Loucy (cell line): ENCODE measurements around the gene MACROD2.

Source experiments
- H2AFZ ChIP-seq: fragments of 200-600 bp; sonication (generic); 2 replicates; pipeline ENCODE4 v1.6.0; 2016; ENCODE audit warnings: antibody characterized with exemption, mild to moderate bottlenecking, low read length, moderate library complexity
- H3F3A ChIP-seq: fragments of 200-600 bp; 2 replicates; pipeline ENCODE4 v1.6.0; 2016; ENCODE audit warnings: antibody characterized with exemption, low read depth, mild to moderate bottlenecking
- H3K27me3 ChIP-seq: fragments of 200-600 bp; sonication (generic); 2 replicates; pipeline ENCODE4 v1.6.1; 2014; ENCODE audit warnings: low read length, mild to moderate bottlenecking; ENCODE audit not compliant: insufficient read depth, poor library complexity, severe bottlenecking
- H3K36me3 ChIP-seq: fragments of 200-600 bp; sonication (generic); 2 replicates; pipeline ENCODE4 v1.6.1; 2016; ENCODE audit warnings: low read length; ENCODE audit not compliant: insufficient read depth
- H3K4me1 ChIP-seq: fragments of 200-600 bp; sonication (generic); 2 replicates; pipeline ENCODE4 v1.5.1; 2014; ENCODE audit warnings: low read length, mild to moderate bottlenecking; ENCODE audit not compliant: insufficient read depth, poor library complexity, severe bottlenecking
- H3K4me2 ChIP-seq: fragments of 200-600 bp; sonication (generic); 2 replicates; pipeline ENCODE4 v1.6.0; 2014; ENCODE audit warnings: antibody characterized with exemption, low read length, low read depth, mild to moderate bottlenecking; ENCODE audit not compliant: poor library complexity, severe bottlenecking
- H3K4me3 ChIP-seq: fragments of 200-600 bp; sonication (generic); 2 replicates; pipeline ENCODE4 v1.5.1; 2014; ENCODE audit warnings: low read length, mild to moderate bottlenecking, mixed read lengths; ENCODE audit not compliant: poor library complexity, severe bottlenecking
- H3K79me2 ChIP-seq: fragments of 200-600 bp; sonication (generic); 2 replicates; pipeline ENCODE4 v1.6.1; 2014; ENCODE audit warnings: low read length; ENCODE audit not compliant: insufficient read depth
- H3K9ac ChIP-seq: fragments of 200-600 bp; sonication (generic); 2 replicates; pipeline ENCODE4 v1.6.0; 2014; ENCODE audit warnings: mild to moderate bottlenecking, low read depth, low read length, moderate library complexity; ENCODE audit not compliant: poor library complexity, severe bottlenecking
- H3K9me2 ChIP-seq: fragments of 200-600 bp; sonication (generic); replicated peaks from 2 replicates; pipeline ENCODE4 v1.6.1; 2016; ENCODE audit warnings: low read depth, low read length, mixed read lengths
- H3K9me3 ChIP-seq: fragments of 200-600 bp; sonication (generic); 2 replicates; pipeline ENCODE4 v1.6.1; 2014; ENCODE audit warnings: mild to moderate bottlenecking, antibody characterized with exemption, low read length, low read depth; ENCODE audit not compliant: insufficient read depth
- H4K20me1 ChIP-seq: fragments of 200-600 bp; sonication (generic); 2 replicates; pipeline ENCODE4 v1.6.0; 2014; ENCODE audit warnings: antibody characterized with exemption, low read length, mild to moderate bottlenecking; ENCODE audit not compliant: insufficient read depth, poor library complexity, severe bottlenecking
- CTCF ChIP-seq: fragments of 200-600 bp; sonication (generic); conservative IDR thresholded peaks from 2 replicates; pipeline ENCODE4 v1.5.1; 2014; ENCODE audit warnings: mild to moderate bottlenecking, antibody characterized with exemption, low read length
- EZH2phosphoT487 ChIP-seq: fragments of 200-600 bp; IDR thresholded peaks from 2 replicates; pipeline ENCODE4 v1.6.1; 2018; ENCODE audit warnings: antibody characterized with exemption, mild to moderate bottlenecking, moderate library complexity, borderline replicate concordance

MACROD2 gene

GRCh38 chr20:15556869-15557268 is 1561.6 kb downstream of the MACROD2 start:
- Histone ChIP-seq H3K9ac (no peak overlapping the region), H3K79me2 (no peaks in the 10 kb centered on the region), H3K36me3 (no peaks in the 10 kb centered on the region), H4K20me1 (no peaks in the 10 kb centered on the region), H3K9me2 (no peaks in the 10 kb centered on the region), H3K27me3 (no peaks in the 10 kb centered on the region), H3K4me2 (no peak overlapping the region), H2AFZ (no peak overlapping the region), H3F3A (no peaks in the 10 kb centered on the region), H3K4me1 (no peaks in the 10 kb centered on the region), H3K4me3 (no peak overlapping the region), H3K9me3 (peaks cover 5% of the 10 kb centered on the region; the same call in 1 of the 2 replicates)
- TF ChIP-seq EZH2phosphoT487 (no peak), CTCF (no peak)

DNA sequence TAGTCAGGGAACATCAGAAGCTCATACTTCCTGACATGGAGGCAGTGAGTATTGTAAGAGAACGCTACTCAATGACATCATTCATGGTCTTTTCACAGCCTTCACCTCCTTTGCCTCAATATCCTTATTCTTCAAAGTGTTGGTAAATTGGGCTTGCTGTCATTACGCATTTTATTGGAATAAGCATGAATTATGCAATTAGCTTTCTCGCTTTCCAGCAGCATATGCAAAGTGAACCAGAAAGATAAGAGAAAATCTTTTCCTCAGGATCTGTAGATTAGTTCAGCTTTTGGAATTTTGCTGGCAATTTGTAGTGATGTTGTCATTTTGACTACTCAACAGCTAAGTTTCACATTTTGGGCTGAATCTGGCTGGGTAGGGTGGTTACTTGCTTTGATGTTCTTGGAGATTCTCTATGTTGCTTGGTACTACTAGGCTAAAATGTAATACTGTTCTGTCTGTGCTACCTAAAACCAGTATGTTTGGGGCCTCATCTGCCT is 1565.8 kb downstream of the MACROD2 start:
- no peak overlapping the region for H3K4me3 ChIP-seq
- H3K4me1 ChIP-seq: no peaks in the 10 kb centered on the region
- H3K9me2 ChIP-seq: no peaks in the 10 kb centered on the region
- H2AFZ ChIP-seq: no peak overlapping the region
- TF ChIP-seq EZH2phosphoT487 (no peak), CTCF (no peak)
- no peak overlapping the region for H3K4me2 ChIP-seq
- H3F3A ChIP-seq: no peaks in the 10 kb centered on the region
- H4K20me1 ChIP-seq: no peaks in the 10 kb centered on the region
- no peaks in the 10 kb centered on the region for H3K79me2 ChIP-seq
- no peaks in the 10 kb centered on the region for H3K9me3 ChIP-seq
- H3K9ac ChIP-seq: no peak overlapping the region
- no peaks in the 10 kb centered on the region for H3K36me3 ChIP-seq
- H3K27me3 ChIP-seq: no peaks in the 10 kb centered on the region

DNA sequence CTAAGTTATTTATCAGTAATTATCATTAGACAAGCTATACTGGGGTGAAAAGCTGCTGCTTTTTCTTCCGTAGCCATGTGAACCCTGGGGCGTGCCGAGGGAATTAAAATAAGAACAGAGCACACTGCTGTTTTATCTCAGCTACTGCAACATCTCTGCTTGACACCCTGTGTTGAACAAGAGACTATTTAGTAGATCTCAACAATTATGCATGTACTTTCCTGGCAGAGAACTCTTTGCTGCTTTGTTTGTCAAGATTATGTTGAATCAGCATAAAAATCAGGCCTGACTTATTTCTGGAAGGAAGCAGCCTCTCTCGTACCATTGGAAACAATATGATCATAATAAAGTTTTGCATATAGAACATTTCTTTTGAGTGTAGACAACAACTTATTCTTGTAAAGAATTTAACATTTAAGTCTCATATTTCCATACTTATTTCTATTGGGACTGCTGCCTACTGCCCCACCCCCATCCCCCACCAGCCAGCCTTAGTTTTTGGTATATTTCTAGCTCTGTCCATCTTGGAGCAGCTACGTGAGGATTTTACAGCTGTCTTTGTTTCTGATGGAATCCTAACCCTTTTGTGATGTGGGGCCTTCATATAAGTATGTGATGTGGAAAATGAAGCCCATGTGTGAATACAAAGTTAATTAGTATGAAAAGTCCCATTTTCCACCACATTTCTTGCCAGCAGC is 1566.5 kb downstream of the MACROD2 start:
- Histone ChIP-seq H4K20me1 (no peaks in the 10 kb centered on the region), H3F3A (no peaks in the 10 kb centered on the region), H2AFZ (no peak overlapping the region), H3K4me3 (no peak overlapping the region), H3K9me2 (no peaks in the 10 kb centered on the region), H3K36me3 (no peaks in the 10 kb centered on the region), H3K4me1 (no peaks in the 10 kb centered on the region), H3K9me3 (no peaks in the 10 kb centered on the region), H3K27me3 (no peaks in the 10 kb centered on the region), H3K79me2 (no peaks in the 10 kb centered on the region), H3K4me2 (no peak overlapping the region), H3K9ac (no peak overlapping the region)
- TF ChIP-seq EZH2phosphoT487 (no peak), CTCF (no peak)
